Amniotic epithelial cell (primary cell): Measurements from ENCODE around the gene TNFRSF12A.

Experiments
- DNase-seq: peaks from one replicate; pipeline ENCODE4 v3.0.0-alpha.2; 2010; ENCODE audit warnings: low read depth

The TNFRSF12A gene

GRCh38 chr16:2986623-2987188, 33.5 kb upstream of the TNFRSF12A start:
- DNase-seq: no peak

GRCh38 chr16:2987286-2987685, 32.9 kb upstream of the TNFRSF12A start:
- no peak for DNase-seq

GRCh38 chr16:2987833-2988232, 32.3 kb upstream of the TNFRSF12A start:
- DNase-seq: no peak

- DNase-seq: no peak
Measured at GRCh38 chr16:2988590-2989099, 31.5 kb upstream of the TNFRSF12A start.

- DNase-seq: no peak
Measured at GRCh38 chr16:2990891-2991290, 29.3 kb upstream of the TNFRSF12A start.

GRCh38 chr16:2991566-2992261, 28.5 kb upstream of the TNFRSF12A start:
- DNase-seq: no peak

- DNase-seq: no peak
Measured at GRCh38 chr16:2992383-2993081, 27.6 kb upstream of the TNFRSF12A start.

- DNase-seq: no peak
Measured at GRCh38 chr16:2996298-2996697, 23.9 kb upstream of the TNFRSF12A start.

GRCh38 chr16:2999929-3000328, 20.2 kb upstream of the TNFRSF12A start:
- no peak for DNase-seq

- no peak for DNase-seq
Measured at GRCh38 chr16:3000540-3000939, 19.6 kb upstream of the TNFRSF12A start.

- DNase-seq: no peak
Measured at GRCh38 chr16:3001316-3001715, 18.9 kb upstream of the TNFRSF12A start.

- DNase-seq: peak; percentile 97
Measured at GRCh38 chr16:3003582-3004270, 16.4 kb upstream of the TNFRSF12A start.

GRCh38 chr16:3004319-3004718, 15.8 kb upstream of the TNFRSF12A start:
- DNase-seq: no peak

GRCh38 chr16:3004781-3005284, 15.3 kb upstream of the TNFRSF12A start:
- no peak for DNase-seq

GRCh38 chr16:3007059-3007956, 12.9 kb upstream of the TNFRSF12A start:
- DNase-seq: no peak

GRCh38 chr16:3007957-3008689, 12.0 kb upstream of the TNFRSF12A start:
- no peak for DNase-seq

- no peak for DNase-seq
Measured at GRCh38 chr16:3008690-3009037, 11.5 kb upstream of the TNFRSF12A start.

- DNase-seq: no peak
Measured at GRCh38 chr16:3009568-3010390, 10.4 kb upstream of the TNFRSF12A start.

- DNase-seq: no peak
Measured at GRCh38 chr16:3010510-3010909, 9.7 kb upstream of the TNFRSF12A start.

- no peak for DNase-seq
Measured at GRCh38 chr16:3012246-3012645, 7.9 kb upstream of the TNFRSF12A start.
